HL-60/S4 treated with retinoic acid at 250 ng/mL for 4 days and 3 days (cell line): ENCODE measurements around the gene FBLN5.

Source experiments
- in situ Hi-C: fragments of 300-500 bp; cut with MboI; formaldehyde crosslinking; loops from 2 replicates; pipeline ENCODE4 v1.7.0; 2022; ENCODE audit warnings: low sequenced_read_pairs

Gene FBLN5

DNA sequence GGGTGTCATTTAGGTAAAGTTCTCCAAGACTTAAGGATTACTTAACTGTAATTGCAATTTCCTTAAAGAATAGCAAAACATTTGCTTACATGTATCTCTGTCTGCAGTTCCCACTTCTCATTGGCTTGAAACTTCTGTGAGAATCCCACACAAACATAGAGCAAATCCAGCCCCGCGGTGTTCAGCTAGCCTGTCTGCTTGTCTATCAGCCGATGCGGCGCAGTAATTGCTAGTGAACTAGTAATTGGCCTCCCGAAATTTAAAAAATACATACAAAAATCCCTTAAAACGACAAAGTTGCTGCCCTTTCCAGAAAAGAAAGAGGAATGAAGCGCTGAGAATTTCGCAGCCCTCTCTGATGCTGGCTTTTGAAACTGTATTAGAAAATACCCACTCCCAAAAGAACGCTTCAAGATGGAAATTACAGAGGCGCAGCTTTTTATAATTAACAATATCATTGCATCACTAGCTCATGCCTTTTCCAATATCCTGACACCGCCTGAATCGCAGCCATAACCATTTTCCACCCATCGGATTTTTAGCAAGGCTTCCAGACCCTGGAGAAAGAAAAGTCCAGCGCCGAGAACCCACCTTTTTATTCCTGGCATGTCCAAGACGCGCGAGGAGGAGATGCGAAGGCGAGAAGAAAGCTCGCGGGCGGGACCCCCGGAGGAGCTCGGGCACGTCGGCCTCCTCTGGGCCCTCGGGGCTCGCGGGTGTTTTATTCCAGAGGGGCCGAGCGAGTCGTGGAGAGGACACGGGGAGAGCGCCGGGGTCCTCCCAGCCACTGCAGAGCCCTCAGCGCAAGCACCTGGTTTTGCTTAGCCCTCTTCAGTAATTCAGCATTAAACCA, 646 bp downstream of the FBLN5 start:
- in situ Hi-C loops = no loop called here

- in situ Hi-C loops = no loop called here
Observed at GRCh38 chr14:91945751-91946621, 1.5 kb downstream of the FBLN5 start.

DNA sequence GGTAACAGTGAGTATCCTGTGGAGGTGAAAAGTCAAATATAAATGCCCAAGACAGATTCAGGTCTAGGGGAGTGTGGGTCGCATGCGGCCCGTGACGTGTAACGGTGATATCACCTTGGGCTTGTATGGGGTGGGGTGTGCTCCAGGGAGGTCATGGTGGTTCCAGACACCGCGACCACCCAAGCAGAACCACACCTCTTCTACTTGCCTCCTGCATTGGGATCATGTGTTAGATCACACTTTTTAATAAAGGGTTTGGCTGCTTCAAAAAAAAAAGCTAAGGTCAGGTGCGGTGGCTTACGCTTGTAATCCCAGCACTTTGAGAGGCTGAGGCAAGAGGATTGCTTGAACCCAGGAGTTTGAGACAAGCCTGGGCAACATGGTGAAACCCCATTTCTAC, 4.5 kb downstream of the FBLN5 start:
- in situ Hi-C loops = no loop called here

DNA sequence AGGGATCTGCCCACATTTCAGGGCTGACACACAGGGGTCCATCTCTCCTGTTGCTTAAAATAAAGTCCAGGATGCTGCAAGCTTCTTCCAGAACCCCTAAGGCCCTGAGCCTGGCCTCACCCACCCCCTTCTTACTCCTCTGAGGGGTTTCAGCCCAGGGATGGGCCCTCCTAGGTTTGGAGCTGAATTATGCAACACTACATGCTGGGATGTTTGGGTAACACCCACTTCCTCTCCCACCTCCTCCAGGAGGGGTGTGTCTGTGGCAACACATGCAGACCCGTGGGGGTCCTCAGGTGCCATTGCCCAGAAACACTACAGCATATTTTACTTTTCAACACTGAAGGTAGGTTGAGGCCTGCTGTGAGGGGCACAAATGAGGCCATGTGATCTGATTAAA, 5.4 kb downstream of the FBLN5 start:
- in situ Hi-C loops = no loop called here

DNA sequence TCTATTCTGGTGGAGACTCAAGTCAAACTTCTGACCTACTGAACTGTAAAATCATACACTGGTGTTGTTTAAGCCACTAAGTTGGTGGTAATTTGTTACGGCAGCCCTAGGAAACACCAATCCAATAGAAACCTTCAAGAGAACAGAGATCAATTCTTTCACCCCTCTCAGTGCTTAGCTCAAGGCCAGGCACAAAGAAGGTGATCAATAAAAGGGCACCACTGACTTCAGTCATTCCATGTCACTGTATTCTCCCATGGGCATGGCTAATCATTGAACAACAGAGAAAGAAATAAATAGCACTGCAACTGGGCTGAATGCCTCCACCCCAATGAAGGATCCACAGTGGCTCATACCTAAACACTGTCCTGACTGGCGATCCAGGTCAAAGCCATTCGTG, 7.3 kb downstream of the FBLN5 start:
- in situ Hi-C loops = no loop called here

DNA sequence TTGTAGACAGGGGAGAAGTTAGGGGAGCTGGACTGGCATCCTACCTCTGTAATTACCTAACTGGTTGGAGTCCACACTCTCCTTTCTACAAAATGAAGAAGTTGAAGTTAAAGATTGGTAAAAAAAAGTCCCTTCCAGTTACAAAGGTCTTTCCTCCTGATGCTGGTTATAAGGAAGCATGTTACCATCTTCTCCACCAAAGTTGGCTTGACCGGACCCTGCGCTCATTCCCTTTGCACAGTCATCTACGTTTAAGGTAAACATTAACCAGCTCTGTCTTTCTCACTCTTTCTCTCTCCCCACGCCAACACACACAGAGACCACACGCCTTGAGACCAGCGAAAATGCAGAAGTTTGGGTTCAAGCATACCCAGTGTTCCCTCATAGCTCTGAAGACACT, 11.9 kb downstream of the FBLN5 start:
- in situ Hi-C loops = no loop called here

DNA sequence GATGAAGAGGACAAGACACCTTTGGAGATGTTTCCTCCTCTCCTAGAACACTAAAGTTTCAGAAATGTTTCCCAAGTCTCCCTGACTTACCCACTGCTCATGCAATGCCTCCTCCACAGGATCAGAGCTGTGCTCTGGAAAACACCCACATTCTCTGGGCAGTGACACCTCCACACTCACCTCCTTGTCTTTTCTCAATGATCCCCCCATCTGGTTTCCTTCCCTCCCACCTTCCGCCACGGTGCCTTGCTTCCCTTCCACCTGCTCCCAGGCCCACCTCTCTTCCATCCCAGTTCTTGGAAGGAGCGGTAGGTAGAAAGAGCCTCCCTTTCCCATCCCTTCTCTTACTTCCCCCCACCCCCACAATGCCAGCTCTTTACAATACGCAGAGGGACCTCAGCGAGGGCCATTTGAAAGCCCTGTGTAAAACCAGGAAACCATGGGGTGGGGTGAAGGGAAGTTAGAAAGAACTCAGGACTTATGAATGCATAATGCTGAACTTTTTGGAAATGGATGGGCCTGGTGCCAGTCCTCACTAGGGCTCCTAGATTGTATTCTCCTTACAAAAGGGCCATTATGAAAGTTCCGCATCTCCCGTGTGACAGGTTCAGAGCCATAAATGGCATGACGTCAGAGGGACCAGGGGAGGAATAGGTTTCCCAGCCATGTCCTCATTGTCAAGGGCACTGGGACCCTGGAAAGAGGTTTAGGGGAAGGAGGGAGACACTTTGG, 12.8 kb downstream of the FBLN5 start:
- in situ Hi-C loops = no loop called here

DNA sequence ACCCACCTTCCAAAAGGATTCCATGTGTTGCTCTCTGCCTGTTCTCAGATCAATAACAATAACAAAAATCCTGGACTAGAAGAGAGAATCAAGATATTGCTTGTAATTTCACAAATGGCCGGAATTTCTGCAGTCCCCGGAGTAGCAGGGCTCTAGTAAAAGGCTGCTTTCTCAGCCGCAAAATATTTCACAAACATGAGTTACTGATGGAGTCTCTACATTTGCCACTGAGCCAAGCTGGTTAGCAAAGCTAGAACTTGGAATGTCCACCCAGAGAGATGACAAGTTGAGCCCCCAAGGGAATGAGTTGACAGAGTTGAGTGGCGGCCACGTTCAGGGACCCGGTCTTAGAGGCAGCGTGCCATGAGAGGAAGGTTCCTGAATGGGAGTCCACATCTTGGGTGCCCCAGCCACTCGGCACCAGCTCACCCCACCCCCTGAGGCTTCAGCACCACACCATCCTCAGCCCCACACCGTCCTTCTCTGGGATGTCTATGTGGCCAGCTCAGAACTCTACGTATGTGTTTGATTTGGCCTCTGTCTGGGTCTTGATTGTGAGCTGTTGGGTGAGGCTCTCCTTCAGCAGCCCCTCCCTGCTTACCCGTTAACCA, 15.9 kb downstream of the FBLN5 start:
- in situ Hi-C loops = no loop called here

DNA sequence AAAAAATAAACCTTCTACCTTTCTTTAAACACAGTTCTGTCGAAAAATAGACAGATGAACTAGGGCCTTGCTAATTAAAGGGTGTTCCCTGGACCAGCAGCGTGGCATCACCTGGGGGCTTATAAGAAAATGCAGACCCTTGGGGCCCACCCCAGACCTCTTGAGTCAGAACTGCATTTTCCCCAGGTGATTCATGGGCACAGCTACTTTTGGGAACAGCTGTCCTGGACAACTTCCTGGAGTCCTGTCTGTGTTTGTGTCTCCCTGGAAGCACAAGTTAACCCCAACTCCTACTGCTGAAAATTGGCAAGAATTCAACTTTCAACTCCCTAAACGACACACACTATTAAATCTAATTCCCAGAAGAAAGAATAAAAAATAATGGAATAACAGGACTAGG, 17.8 kb downstream of the FBLN5 start:
- in situ Hi-C loops = no loop called here

DNA sequence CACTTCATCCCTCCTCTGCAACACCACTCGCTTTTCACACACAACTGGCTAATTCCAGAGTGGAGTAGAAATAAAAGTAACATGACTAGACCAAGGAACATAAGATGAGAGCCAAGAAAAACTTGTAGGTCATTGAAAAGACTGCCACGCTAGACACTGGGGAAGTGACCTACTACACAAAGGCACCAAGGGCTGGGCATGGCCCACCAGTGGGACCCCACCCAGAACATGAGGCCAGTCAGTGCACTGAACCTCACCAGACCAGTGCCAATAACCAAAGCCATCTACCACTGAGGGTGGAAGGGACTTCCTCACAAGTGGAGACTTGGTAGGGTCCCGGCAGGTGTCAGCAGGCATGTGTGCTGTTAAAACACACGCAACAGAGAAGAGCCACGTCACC, 19.7 kb downstream of the FBLN5 start:
- in situ Hi-C loops = no loop called here

GRCh38 chr14:91927191-91927590, 20.3 kb downstream of the FBLN5 start:
- in situ Hi-C loops = no loop called here

DNA sequence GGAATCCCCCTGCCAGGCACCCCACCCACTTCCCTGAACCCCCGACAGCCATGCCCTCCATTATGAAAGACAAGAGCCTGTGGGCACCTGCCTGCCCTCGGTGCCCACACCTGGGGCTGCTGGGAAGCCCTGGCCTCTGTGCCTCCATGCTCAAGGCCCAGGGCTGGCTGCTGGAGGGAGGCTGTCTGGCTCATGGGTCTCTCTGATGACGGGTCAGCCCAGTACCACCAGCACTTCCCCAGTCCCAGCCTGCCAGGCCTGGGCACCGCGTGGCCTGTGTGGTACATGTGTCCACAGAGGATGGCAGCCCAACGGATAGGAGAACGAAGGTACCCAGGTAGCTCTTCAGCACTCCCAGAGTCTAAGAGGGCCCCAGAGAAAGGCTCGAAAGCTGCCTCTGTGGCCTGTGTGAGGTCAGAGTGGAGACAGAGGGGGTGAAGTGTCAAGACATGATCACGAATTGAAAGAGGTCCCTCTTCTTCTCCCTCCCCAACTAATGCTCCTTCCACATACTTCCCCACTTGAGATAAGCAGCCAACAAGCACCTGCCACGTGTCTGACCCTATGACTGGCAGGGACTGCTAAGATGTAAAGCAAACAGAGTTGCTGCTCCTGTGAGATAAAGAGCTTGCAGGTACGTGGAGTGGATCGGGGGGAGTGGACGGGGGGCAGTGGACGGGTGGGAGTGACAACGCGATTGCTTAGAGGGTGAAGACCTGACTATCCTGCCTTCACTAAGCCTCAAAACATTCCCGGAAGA, 21.2 kb downstream of the FBLN5 start:
- in situ Hi-C loops = no loop called here

GRCh38 chr14:91925727-91926121, 21.8 kb downstream of the FBLN5 start:
- in situ Hi-C loops = no loop called here

- in situ Hi-C loops = no loop called here
Observed at GRCh38 chr14:91925001-91925726, 22.3 kb downstream of the FBLN5 start.

DNA sequence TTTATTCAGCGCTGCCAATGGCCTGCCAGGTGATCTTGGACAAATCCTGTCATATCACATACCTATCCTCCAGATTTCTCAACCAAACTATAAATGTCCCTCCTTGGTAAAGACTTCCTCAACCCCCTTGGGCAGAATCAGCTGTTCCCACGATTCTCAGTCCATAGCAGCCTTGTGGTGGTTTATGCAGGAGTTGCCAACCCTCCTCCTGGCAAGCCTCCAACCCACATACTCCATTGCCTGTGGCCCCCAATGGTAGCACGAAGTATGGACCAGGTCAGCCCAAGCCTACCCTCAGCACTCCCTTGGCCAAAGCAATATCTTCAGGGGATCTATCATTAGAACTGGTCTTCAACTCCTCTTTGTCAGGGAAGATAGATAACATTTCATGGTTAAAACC, 27.0 kb downstream of the FBLN5 start:
- in situ Hi-C loops = no loop called here

- in situ Hi-C loops = no loop called here
Observed at GRCh38 chr14:91919814-91920213, 27.7 kb downstream of the FBLN5 start.

GRCh38 chr14:91918186-91918883, 29.2 kb downstream of the FBLN5 start:
- in situ Hi-C loops = no loop called here

DNA sequence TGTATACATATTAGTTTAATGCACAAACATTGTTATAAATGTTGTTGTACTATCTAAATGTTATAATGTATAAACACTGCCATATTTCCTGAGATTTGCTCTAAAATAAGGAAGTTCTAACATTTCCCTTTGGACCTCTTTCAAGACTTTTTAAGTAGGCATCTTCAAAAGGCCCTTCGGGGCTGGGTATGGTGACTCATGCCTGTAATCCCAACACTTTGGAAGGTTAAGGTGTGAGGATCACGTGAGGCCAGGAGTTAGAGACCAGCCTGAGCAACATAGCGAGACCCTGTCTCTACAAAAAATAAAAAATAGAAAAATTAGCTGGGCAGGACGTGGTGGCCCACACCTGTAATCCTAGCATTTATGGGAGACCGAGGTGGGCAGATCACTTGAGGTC, 35.5 kb downstream of the FBLN5 start:
- in situ Hi-C loops = no loop called here

GRCh38 chr14:91911474-91912032, 35.9 kb downstream of the FBLN5 start:
- in situ Hi-C loops = no loop called here
